ENCODE results near the gene HADHB. TPM values are rescaled to one million over a fixed set of nuclear protein-coding genes. Genes with fewer than 3 reads are reported as not detected.

Gene HADHB
- total RNA-seq, 4 donors from 2014 or later, result 57.6 to 150 (median 85.1) TPM

DNA sequence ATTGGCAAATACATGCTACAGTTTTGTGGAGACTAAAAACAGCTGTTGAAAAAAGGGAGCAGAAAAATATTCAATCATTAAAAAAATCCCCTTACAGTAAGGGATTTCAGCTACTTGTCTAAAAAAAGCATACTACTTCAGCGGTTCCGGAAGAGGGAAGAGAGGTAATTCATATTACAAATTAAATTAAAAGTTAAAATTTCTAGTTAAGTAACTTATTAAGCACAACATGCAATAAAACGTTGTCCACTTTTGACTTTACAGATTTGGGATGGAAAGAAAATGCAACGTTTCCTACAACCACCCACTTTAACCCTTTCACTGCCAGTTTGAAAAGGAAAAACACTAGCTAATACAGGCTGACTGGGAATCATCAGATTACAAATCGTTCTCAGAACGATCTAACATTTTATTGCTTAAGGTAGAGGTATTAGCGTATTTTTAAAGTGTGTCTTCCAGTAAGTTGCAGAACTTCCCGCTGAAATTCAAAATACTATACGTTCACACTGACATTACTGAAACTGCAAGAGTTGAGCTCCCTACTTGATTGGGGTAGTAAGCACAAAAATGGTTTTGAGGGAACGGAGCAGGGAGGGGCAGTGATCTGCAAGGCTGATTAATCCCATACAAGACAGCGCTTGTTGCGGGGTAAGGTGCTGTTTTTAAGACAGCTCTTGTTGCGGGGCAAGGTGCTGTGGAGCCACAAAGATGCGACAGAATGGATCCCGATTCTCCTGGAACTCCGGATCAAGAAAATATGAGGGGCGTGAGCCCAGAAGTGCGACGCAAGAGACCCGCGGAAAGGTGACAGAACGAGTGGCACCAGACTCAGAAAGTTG lies 1.1 kb upstream of the HADHB start:
- H3K9me3 ChIP-seq, result no peaks in the 10 kb centered on the region
- intact Hi-C loops (cut with DNase I), result loop anchor here (10.0 kb wide), 1 partner anchor 61 kb away; no protein-coding TSS in a partner anchor
- peak overlapping the region; percentile 64 to 99 (median 80) for H3K4me3 ChIP-seq
- peaks cover 0 to 2% (median 0%) of the 10 kb centered on the region in 3 donors for H3K36me3 ChIP-seq
- no peak for DNase-seq
- 1% methylated on average over 19 to 22 of the region's 22 CpGs for WGBS, 2 donors
- H3K27me3 ChIP-seq, result no peaks in the 10 kb centered on the region
- no peak for TF ChIP-seq POLR2A (IDR thresholded peaks at IDR 0.05)
- TF ChIP-seq, protein P1, sequence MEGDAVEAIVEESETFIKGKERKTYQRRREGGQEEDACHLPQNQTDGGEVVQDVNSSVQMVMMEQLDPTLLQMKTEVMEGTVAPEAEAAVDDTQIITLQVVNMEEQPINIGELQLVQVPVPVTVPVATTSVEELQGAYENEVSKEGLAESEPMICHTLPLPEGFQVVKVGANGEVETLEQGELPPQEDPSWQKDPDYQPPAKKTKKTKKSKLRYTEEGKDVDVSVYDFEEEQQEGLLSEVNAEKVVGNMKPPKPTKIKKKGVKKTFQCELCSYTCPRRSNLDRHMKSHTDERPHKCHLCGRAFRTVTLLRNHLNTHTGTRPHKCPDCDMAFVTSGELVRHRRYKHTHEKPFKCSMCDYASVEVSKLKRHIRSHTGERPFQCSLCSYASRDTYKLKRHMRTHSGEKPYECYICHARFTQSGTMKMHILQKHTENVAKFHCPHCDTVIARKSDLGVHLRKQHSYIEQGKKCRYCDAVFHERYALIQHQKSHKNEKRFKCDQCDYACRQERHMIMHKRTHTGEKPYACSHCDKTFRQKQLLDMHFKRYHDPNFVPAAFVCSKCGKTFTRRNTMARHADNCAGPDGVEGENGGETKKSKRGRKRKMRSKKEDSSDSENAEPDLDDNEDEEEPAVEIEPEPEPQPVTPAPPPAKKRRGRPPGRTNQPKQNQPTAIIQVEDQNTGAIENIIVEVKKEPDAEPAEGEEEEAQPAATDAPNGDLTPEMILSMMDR (IDR thresholded peaks at IDR 0.05), result no peak
- peaks cover 22 to 81% (median 42%) of the 10 kb centered on the region in 3 donors for H3K4me1 ChIP-seq
- peak overlapping the region; percentile 95 to 99 (median 96) for H3K27ac ChIP-seq

DNA sequence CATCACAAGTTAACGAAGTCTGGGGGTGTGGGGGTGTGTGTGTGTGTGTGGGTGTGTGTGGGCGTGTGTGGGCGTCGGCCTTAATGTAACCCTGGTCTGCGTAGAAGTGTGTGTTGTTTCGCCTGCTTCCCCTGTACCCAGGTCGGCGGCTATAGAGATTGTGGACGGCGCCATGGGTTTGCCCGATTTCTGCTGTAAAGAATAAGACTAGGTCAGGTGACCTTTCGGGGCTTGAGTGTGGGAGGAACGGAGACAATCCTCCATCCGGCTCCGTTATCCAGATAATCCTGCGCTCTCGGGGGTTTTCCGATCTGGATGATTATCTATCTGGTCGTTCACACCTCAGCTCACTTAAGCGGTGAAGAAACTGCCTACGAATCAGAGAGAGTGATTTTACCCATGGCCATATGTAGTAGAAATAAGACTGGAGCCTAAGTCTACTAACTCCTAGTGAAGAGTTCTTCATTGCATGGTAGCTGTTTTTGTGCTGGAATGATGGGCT lies 543 bp downstream of the HADHB start:
- no peaks in the 10 kb centered on the region for H3K9me3 ChIP-seq
- peak overlapping the region; percentile 95 to 99 (median 96) for H3K27ac ChIP-seq
- TF ChIP-seq, protein P1 (IDR thresholded peaks at IDR 0.05), result no peak
- no peak for TF ChIP-seq POLR2A (IDR thresholded peaks at IDR 0.05)
- H3K4me3 ChIP-seq, result peak overlapping the region; percentile 64 to 99 (median 80)
- intact Hi-C loops (cut with DNase I), result loop anchor here (10.0 kb wide), 1 partner anchor 60 kb away; no protein-coding TSS in a partner anchor
- DNase-seq, result no peak
- 0 to 2% methylated on average over 17 to 19 of the region's 21 CpGs for WGBS, 2 donors
- H3K4me1 ChIP-seq, result peaks cover 22 to 83% (median 33%) of the 10 kb centered on the region in 3 donors
- no peaks in the 10 kb centered on the region for H3K36me3 ChIP-seq
- no peaks in the 10 kb centered on the region for H3K27me3 ChIP-seq

GRCh38 chr2:26245810-26246209 lies 1.1 kb downstream of the HADHB start:
- Histone ChIP-seq H3K9me3 (no peaks in the 10 kb centered on the region), H3K36me3 (no peaks in the 10 kb centered on the region), H3K4me1 (peaks cover 22 to 81% (median 33%) of the 10 kb centered on the region in 3 donors), H3K27me3 (no peaks in the 10 kb centered on the region), H3K4me3 (peak overlapping the region; percentile 64 to 99 (median 80)), H3K27ac (peak overlapping the region; percentile 95 to 99 (median 96))
- no peak for TF ChIP-seq POLR2A (IDR thresholded peaks at IDR 0.05)
- TF ChIP-seq, protein P1 (IDR thresholded peaks at IDR 0.05), result no peak
- WGBS, 2 donors, result 13 to 14% methylated on average over 3 of the region's 3 CpGs
- no peak for DNase-seq
- intact Hi-C loops (cut with DNase I), result loop anchor here (10.0 kb wide), 1 partner anchor 59 kb away; no protein-coding TSS in a partner anchor

DNA sequence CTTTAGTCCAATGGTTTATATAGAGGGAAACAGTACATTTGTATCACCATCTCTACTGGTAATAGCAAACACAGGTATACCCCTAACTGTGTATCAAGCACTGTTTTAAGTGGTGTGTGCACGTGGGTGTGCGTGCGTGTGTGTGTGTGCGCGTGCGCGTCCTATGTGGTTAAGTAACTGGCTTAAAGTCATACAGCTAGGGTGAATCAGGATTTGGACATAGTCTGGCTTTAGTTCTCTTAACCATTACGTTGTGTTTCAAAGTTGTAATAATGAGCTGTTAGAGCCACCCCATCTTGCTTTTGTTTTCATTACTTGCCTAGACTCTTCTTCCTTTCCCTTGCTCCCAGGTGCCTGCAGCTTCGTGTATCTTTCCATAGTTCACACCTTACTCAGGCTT lies 2.1 kb downstream of the HADHB start:
- H3K9me3 ChIP-seq, result no peaks in the 10 kb centered on the region
- peak overlapping the region in 3 of 4 donors; percentile 33 to 97 (median 40) for H3K27ac ChIP-seq
- peak overlapping the region in 3 of 4 donors; percentile 64 to 99 (median 76) for H3K4me3 ChIP-seq
- intact Hi-C loops (cut with DNase I), result loop anchor here (10.0 kb wide), 1 partner anchor 58 kb away; no protein-coding TSS in a partner anchor
- H3K36me3 ChIP-seq, result no peaks in the 10 kb centered on the region
- H3K27me3 ChIP-seq, result no peaks in the 10 kb centered on the region
- DNase-seq, result no peak
- peaks cover 22 to 78% (median 23%) of the 10 kb centered on the region in 3 donors for H3K4me1 ChIP-seq
- TF ChIP-seq POLR2A (IDR thresholded peaks at IDR 0.05), result peak in 1 of 4 donors; percentile 9
- TF ChIP-seq, protein P1 (IDR thresholded peaks at IDR 0.05), result no peak
- WGBS, 2 donors, result 32 to 44% methylated on average over 9 of the region's 9 CpGs

- Histone ChIP-seq H3K27me3 (no peaks in the 10 kb centered on the region), H3K36me3 (peaks cover 0 to 4% (median 0%) of the 10 kb centered on the region in 3 donors), H3K9me3 (no peaks in the 10 kb centered on the region), H3K4me3 (no peak overlapping the region), H3K4me1 (peaks cover 10 to 71% (median 15%) of the 10 kb centered on the region in 3 donors), H3K27ac (no peak overlapping the region)
- DNase-seq, result no peak
- 75 to 78% methylated on average over 2 of the region's 2 CpGs for WGBS, 2 donors
- intact Hi-C loops (cut with DNase I), result loop anchor here (10.0 kb wide), 1 partner anchor 55 kb away; no protein-coding TSS in a partner anchor
- TF ChIP-seq POLR2A (IDR thresholded peaks at IDR 0.05), result no peak
- TF ChIP-seq, protein P1 (IDR thresholded peaks at IDR 0.05), result no peak
Observed at GRCh38 chr2:26249625-26250024, 4.9 kb downstream of the HADHB start.

Measured in esophagus squamous epithelium (tissue), 5 donors.